Ascending aorta (tissue), 2 donors: ENCODE results near the gene BZW1. TPM values are rescaled to one million over a fixed set of nuclear protein-coding genes. Genes with fewer than 3 reads are reported as not detected.

Experiments
- DNase-seq, 2 donors: peaks; one replicate each; pipeline ENCODE4 v3.0.0-alpha.2; 2019; ENCODE audit warnings: low spot score in 2 of 2
- H3K27ac ChIP-seq, 2 donors: fragments of 200-600 bp; sonication (generic); one replicate each; pipeline ENCODE4 v1.5.1; 2016 to 2017; ENCODE audit warnings: mild to moderate bottlenecking in 1 of 2
- H3K27me3 ChIP-seq: fragments of 200-600 bp; sonication (generic); one replicate; pipeline ENCODE4 v1.5.1; 2017
- H3K36me3 ChIP-seq, 2 donors: fragments of 200-600 bp; sonication (generic); one replicate each; pipeline ENCODE4 v1.5.1; 2016
- H3K4me1 ChIP-seq, 2 donors: fragments of 200-600 bp; sonication (generic); one replicate each; pipeline ENCODE4 v1.5.1; 2016 to 2017; ENCODE audit warnings: mild to moderate bottlenecking in 1 of 2
- H3K4me3 ChIP-seq, 2 donors: fragments of 200-600 bp; sonication (generic); one replicate each; pipeline ENCODE4 v1.5.1; 2016 to 2017; ENCODE audit warnings: mild to moderate bottlenecking in 1 of 2
- H3K9me3 ChIP-seq, 2 donors: fragments of 200-600 bp; sonication (generic); one replicate each; pipeline ENCODE4 v1.5.1; 2016
- intact Hi-C: fragments of 100-400 bp; cut with DNase I; formaldehyde crosslinking; loops from one replicate; pipeline ENCODE4 v1.15.1; 2023
- total RNA-seq: library from RNA; depleted of rRNA; stranded (reverse); fragments of >200 nt; gene quantifications from one replicate; pipeline ENCODE4 v1.1.0, GENCODE V29; 2016
- TF ChIP-seq, protein P1 (sequence below), 3 experiments: fragments of 200-600 bp in 2 of 3; fragments of 450-650 bp in 1 of 3; sonication (generic) in 2 of 3; IDR thresholded peaks; one replicate each; pipeline ENCODE4 v1.5.1; 2016 to 2019; ENCODE audit warnings: antibody characterized with exemption in 3 of 3, mild to moderate bottlenecking in 1 of 3, moderate library complexity in 1 of 3

The BZW1 gene
- total RNA-seq, 1 donor from 2014 or later: 85.4 TPM

DNA sequence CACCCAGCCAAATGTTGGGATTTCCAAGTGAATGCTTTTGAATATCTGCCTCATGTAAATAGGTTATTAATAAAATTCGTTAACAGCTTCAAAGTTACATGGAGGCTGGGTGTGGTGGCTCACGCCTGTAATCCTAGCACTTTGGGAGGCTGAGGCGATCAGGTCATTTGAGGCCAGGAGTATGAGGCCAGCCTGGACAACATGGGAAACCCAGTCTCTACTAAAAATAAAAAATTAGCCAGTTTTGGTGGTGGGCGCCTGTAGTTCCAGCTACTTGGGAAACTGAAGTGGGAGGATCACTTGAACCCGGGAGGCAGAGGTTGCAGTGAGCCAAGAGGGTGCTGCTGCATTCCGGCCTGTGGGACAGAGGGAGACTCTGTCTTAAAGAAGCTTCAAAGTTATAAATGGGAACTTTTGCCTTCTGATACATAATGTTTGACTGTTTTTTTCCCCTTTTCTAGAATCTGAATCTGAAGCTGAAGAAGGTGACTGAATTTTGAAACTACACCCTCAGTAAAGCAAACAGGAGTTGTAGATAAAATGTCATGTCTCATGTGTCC, 10.1 kb downstream of the BZW1 start:
- intact Hi-C loops: no loop called here
- H3K27ac ChIP-seq: no peak overlapping the region

DNA sequence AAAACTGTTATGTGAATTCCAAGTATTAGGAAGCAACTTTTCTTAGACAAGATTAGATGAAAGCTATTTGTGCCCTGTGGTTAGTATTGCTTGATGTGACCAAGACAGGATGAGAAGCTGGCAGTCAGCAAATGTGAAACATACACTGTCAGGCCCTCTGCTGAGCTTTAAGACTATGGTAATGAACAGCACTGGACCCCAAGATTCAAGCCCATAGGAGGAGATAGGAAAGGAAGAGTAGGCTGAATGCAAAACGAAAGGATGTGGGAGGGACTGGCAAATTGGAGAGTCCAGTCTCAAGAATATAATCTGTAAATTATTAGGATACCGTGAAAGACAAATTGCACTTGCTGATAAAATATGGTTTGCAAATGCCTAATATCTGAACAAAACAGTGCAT, 16.4 kb downstream of the BZW1 start:
- DNase-seq: no peak
- TF ChIP-seq, protein P1, sequence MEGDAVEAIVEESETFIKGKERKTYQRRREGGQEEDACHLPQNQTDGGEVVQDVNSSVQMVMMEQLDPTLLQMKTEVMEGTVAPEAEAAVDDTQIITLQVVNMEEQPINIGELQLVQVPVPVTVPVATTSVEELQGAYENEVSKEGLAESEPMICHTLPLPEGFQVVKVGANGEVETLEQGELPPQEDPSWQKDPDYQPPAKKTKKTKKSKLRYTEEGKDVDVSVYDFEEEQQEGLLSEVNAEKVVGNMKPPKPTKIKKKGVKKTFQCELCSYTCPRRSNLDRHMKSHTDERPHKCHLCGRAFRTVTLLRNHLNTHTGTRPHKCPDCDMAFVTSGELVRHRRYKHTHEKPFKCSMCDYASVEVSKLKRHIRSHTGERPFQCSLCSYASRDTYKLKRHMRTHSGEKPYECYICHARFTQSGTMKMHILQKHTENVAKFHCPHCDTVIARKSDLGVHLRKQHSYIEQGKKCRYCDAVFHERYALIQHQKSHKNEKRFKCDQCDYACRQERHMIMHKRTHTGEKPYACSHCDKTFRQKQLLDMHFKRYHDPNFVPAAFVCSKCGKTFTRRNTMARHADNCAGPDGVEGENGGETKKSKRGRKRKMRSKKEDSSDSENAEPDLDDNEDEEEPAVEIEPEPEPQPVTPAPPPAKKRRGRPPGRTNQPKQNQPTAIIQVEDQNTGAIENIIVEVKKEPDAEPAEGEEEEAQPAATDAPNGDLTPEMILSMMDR (IDR thresholded peaks at IDR 0.05): no peak
- intact Hi-C loops: no loop called here

More for the DNA sequence above, 10.1 kb downstream of the BZW1 start:
- Histone ChIP-seq H3K27me3 (no peaks in the 10 kb centered on the region), H3K36me3 (peaks cover 58 to 63% of the 10 kb centered on the region in 2 donors), H3K9me3 (no peaks in the 10 kb centered on the region), H3K4me3 (no peak overlapping the region), H3K4me1 (no peaks in the 10 kb centered on the region)
- TF ChIP-seq, protein P1 (IDR thresholded peaks at IDR 0.05): no peak
- DNase-seq: no peak

DNA sequence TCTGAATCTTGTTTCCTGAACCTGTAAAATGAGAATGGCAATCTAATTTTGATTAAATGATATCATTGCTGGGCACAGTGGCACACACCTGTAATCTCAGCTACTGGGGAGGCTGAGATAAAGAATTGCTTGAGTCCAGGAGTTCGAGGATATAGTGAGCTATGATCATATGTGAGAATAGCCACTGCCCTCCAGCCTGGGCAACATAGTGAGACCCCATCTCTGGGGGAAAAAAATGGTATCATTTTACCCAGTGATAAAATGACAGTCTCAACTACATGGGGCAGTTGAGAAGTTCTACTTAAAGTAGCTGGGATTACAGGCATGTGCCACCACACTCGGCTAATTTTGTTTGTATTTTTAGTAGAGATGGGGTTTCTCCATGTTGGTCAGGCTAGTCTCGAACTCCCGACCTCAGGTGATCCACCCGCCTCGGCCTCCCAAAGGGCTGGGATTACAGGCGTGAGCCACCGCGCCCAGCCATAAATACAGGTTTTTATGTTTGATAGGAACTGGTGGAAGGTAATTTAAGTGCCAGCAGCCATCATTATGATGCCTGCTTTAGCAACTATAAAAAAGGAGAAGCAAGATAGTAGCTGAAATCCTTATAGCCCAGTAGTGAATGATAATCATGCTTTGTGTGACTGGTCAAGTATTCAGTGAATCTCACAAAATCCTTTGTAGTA, 17.0 kb downstream of the BZW1 start:
- Histone ChIP-seq H3K9me3 (no peaks in the 10 kb centered on the region), H3K4me3 (no peak overlapping the region), H3K27me3 (no peaks in the 10 kb centered on the region), H3K27ac (no peak overlapping the region), H3K4me1 (no peaks in the 10 kb centered on the region), H3K36me3 (peaks cover 6 to 10% of the 10 kb centered on the region in 2 donors)
- TF ChIP-seq, protein P1 (IDR thresholded peaks at IDR 0.05): no peak
- intact Hi-C loops: no loop called here
- DNase-seq: no peak

More for the DNA sequence above, 16.4 kb downstream of the BZW1 start:
- H3K4me1 ChIP-seq: no peaks in the 10 kb centered on the region
- H3K27me3 ChIP-seq: no peaks in the 10 kb centered on the region
- peaks cover 6 to 11% of the 10 kb centered on the region in 2 donors for H3K36me3 ChIP-seq
- H3K4me3 ChIP-seq: no peak overlapping the region
- H3K27ac ChIP-seq: no peak overlapping the region
- no peaks in the 10 kb centered on the region for H3K9me3 ChIP-seq

DNA sequence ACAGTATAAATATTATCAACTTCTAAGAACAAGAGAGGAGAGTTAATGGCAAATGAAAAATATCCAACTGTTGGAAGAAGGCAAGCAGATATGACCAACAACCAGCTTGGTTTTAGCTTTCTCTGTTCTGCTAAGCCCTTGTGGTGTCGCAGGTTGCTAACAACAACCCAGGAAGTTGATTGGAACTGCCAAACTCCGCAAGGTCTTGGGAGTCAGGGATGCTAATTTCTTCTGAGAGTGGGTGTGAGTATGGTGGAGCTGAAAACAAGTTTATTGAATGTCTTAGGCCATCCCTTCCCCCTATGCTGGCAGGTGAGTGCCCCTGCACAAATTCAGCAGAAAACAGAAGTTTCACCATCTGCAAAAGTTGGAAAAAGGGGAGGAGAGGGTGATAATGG, 17.5 kb downstream of the BZW1 start:
- H3K27me3 ChIP-seq: no peaks in the 10 kb centered on the region
- H3K4me3 ChIP-seq: no peak overlapping the region
- TF ChIP-seq, protein P1 (IDR thresholded peaks at IDR 0.05): no peak
- intact Hi-C loops: no loop called here
- no peaks in the 10 kb centered on the region for H3K4me1 ChIP-seq
- peaks cover 4 to 6% of the 10 kb centered on the region in 2 donors for H3K36me3 ChIP-seq
- DNase-seq: no peak
- H3K9me3 ChIP-seq: no peaks in the 10 kb centered on the region
- H3K27ac ChIP-seq: no peak overlapping the region

DNA sequence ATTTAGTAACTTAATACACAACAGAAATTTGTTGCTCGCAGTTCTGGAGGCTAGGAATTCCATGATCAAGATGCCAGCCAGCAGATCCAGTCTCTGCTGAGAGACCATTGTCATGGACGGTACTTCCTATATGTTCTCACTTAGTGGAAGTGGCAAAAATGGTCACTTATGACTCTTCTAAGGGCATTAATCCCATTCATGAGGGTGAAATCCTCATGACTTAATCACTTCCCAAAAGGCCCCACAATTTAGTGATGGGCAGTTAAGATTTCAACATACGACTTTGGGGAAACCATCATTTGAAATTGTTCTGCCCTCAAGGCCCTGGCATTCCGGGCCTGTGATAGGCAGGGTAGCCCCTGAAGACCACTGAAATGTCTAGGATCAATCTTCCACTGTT, 23.0 kb downstream of the BZW1 start:
- Histone ChIP-seq H3K27ac (no peak overlapping the region), H3K4me3 (no peak overlapping the region), H3K36me3 (no peaks in the 10 kb centered on the region), H3K9me3 (peaks cover 0 to 6% of the 10 kb centered on the region in 2 donors), H3K27me3 (no peaks in the 10 kb centered on the region), H3K4me1 (no peaks in the 10 kb centered on the region)
- no peak for DNase-seq
- intact Hi-C loops: no loop called here
- TF ChIP-seq, protein P1 (IDR thresholded peaks at IDR 0.05): no peak
